ENCODE results near the gene IFITM2.

DNA sequence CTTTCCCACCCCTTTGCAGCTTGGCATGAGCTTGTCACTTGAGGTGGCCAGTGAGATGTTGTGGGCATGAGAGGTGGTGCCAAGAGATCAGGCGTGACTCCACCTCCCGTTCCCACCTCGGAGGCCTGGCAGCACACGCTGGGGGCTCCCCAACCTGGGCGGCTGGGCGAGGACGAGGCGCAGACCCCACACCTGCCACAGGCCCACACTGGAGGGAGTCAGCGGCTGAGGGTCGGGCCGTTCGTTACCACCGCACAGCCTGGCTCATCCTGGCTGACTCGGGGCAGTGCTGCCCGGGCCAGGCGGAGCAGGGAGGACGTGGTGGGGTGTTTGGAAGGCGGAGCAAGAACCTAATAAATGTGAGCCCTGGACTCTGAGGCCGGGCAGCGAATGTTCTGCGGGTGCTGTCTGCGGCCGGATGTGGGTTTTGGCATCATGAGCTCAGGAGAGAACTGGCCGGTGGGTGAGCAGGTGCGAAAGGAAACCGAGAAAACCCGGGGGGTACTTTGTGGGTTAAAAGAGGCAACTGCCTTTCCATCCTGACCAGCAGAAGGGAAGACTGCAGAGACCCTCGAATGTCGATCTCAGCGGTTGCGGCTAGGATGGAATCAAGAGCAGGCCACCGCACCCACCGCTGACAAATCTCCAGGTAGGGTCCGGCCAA lies 23.2 kb downstream of the IFITM2 start:
- no peak for TF ChIP-seq TAF1 (IDR thresholded peaks at IDR 0.05; ENCODE audit: low read depth, low read length)
- TF ChIP-seq POLR2A (IDR thresholded peaks at IDR 0.05; ENCODE audit: low read depth, low read length) = no peak
- TF ChIP-seq POLR2AphosphoS5 (IDR thresholded peaks at IDR 0.05; ENCODE audit: low read depth, low read length) = no peak
- no peak for TF ChIP-seq SPI1 (IDR thresholded peaks at IDR 0.05; ENCODE audit: low read depth, low read length)
- TF ChIP-seq POU2F2 (IDR thresholded peaks at IDR 0.05; ENCODE audit: low read depth, low read length) = no peak
- TF ChIP-seq PAX5 (IDR thresholded peaks at IDR 0.05; ENCODE audit: insufficient read depth, low read length, severe bottlenecking) = no peak

Data from GM12891 (cell line).